ENCODE measurements around the gene ASPSCR1. TPM values are rescaled to one million over a fixed set of nuclear protein-coding genes. Genes with fewer than 3 reads are reported as not detected.
A peak's percentile ranks its signal among the peaks of the same experiment; 100 is the strongest.

ASPSCR1 gene
- total and polyA plus RNA-seq, 2 of the 13 experiments (the other 11 are each of a cell fraction or from before 2014, with no cell fraction given) = 274 to 314 TPM

DNA sequence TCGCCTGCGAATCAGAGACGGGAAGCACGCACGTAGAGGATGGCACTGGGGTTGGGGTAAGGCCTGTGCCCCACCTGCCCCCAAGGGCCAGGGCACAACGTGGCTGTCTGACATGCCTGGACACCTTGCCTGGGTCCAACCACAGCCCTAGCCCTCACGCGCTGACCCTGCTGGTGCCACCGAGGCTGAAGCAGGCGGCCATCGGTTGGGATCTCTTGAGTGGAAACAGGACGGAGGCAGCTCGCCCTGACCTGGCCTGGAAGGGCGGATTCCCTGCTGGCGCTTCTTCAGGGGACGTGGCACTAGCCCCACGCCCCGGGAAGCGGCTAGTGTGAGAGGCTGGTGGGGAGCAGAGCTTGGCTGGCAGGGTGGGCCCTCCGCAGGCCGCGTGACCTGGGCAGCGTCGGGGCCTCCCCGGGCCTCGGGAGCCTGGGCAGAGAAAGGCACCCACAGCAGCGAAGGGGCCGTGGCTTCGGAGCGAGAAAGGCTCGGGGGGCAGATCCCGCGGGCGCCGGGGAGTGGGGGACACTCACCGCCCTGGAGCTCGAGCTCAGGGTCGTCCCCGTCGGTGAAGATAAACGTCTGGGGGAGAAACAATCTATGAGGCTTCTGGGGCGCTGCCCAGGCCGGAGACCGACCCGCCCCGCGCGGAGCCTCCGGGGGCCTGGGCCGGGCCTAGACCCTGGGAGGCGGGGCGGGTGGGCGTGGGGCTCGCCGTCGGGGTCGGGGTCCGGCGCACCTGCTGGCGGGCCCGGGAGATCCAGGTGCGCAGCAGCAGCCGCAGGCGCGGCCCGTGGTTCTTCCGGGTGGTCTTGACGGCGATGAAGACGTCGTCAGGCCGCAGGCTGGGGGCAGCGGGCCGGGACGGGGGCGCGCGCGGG, 73.6 kb downstream of the ASPSCR1 start (continued):
- no peak for TF ChIP-seq ZNF607 (CRISPR knock-in tag; IDR thresholded peaks at IDR 0.05; ENCODE audit: borderline replicate concordance)
- TF ChIP-seq, protein P1, sequence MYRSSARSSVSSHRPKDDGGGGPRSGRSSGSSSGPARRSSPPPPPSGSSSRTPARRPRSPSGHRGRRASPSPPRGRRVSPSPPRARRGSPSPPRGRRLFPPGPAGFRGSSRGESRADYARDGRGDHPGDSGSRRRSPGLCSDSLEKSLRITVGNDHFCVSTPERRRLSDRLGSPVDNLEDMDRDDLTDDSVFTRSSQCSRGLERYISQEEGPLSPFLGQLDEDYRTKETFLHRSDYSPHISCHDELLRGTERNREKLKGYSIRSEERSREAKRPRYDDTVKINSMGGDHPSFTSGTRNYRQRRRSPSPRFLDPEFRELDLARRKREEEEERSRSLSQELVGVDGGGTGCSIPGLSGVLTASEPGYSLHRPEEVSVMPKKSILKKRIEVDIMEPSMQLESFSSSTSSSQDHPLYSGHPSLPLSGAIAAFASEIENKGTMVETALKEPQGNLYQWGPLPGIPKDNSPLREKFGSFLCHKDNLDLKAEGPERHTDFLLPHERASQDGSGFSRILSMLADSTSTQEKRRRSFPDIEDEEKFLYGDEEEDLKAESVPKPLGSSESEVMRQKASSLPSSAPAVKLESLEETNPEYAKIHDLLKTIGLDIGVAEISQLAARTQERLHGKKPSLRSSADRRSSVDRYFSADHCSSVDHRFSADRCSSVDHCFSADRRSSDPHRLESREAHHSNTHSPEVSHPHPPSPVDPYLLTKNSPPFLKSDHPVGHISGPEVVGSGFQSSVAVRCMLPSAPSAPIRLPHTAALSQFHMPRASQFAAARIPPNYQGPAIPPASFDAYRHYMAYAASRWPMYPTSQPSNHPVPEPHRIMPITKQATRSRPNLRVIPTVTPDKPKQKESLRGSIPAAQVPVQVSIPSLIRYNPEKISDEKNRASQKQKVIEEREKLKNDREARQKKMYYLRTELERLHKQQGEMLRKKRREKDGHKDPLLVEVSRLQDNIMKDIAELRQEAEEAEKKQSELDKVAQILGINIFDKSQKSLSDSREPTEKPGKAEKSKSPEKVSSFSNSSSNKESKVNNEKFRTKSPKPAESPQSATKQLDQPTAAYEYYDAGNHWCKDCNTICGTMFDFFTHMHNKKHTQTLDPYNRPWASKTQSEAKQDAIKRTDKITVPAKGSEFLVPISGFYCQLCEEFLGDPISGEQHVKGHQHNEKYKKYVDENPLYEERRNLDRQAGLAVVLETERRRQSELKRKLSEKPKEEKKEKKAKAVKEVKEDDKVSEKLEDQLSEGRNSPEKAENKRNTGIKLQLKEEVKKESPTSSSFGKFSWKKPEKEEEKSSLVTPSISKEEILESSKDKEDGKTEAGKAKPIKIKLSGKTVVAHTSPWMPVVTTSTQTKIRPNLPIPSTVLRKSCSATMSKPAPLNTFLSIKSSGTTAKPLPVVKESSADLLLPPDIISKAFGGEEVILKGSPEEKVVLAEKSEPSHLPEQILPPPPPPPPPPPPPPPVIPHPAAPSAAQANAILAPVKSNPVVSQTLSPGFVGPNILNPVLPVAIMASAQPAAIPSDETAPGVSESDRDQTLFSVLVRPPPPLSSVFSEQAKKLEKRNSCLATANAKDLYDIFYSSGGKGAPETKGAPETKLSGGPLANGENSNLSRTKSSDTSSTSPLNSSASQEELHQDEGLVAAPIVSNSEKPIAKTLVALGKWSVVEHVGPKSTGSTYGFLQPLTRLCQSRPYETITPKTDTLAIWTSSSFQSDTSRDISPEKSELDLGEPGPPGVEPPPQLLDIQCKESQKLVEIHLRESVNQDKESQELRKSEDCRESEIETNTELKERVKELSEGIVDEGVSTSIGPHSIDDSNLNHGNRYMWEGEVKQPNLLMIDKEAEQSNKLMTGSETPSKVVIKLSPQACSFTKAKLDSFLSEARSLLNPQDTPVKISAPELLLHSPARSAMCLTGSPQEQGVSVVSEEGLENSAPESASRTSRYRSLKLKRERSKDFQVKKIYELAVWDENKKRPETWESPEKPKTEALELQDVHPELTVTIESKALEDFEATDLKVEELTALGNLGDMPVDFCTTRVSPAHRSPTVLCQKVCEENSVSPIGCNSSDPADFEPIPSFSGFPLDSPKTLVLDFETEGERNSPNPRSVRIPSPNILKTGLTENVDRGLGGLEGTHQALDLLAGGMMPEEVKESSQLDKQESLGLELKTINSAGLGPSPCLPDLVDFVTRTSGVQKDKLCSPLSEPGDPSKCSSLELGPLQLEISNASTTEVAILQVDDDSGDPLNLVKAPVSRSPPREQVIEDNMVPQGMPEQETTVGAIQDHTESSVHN (CRISPR knock-in tag; IDR thresholded peaks at IDR 0.05) = no peak
- TF ChIP-seq, protein P2, sequence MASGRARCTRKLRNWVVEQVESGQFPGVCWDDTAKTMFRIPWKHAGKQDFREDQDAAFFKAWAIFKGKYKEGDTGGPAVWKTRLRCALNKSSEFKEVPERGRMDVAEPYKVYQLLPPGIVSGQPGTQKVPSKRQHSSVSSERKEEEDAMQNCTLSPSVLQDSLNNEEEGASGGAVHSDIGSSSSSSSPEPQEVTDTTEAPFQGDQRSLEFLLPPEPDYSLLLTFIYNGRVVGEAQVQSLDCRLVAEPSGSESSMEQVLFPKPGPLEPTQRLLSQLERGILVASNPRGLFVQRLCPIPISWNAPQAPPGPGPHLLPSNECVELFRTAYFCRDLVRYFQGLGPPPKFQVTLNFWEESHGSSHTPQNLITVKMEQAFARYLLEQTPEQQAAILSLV (CRISPR knock-in tag; IDR thresholded peaks at IDR 0.05; ENCODE audit: borderline replicate concordance) = peak; percentile 68; the same call in 1 of the 2 replicates
- TF ChIP-seq ZNF317 (CRISPR knock-in tag; IDR thresholded peaks at IDR 0.05) = no peak
- TF ChIP-seq ZNF605 (CRISPR knock-in tag; IDR thresholded peaks at IDR 0.05) = no peak; the same call in 1 of the 2 replicates
- TF ChIP-seq AKAP8 (CRISPR knock-in tag; IDR thresholded peaks at IDR 0.05) = 0 out of 2 replicates have a peak, but pooled peaks have one; percentile 35
- peak; percentile 69 for TF ChIP-seq PHF8 (CRISPR knock-in tag; IDR thresholded peaks at IDR 0.05)
- TF ChIP-seq ZNF550 (CRISPR knock-in tag; IDR thresholded peaks at IDR 0.05; ENCODE audit: borderline replicate concordance) = no peak
- TF ChIP-seq, protein P3, sequence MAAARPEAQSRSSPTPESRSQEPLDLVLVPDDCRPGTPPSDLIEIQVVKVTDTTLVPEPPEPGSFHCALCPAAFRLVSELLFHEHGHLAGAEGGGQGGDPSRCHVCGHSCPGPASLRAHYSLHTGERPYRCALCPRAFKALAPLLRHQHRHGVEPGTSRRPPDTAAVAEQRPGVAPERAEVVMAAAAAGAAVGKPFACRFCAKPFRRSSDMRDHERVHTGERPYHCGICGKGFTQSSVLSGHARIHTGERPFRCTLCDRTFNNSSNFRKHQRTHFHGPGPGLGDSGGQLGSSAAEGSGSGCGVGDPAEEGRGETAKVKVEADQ (CRISPR knock-in tag; IDR thresholded peaks at IDR 0.05; ENCODE audit: borderline replicate concordance) = peak; percentile 64; the same call in 1 of the 2 replicates
- 0 out of 2 replicates have a peak, but pooled peaks have one; percentile 53 for TF ChIP-seq ZFP82 (CRISPR knock-in tag; IDR thresholded peaks at IDR 0.05; ENCODE audit: borderline replicate concordance)
- peak; percentile 34; the same call in 1 of the 2 replicates for TF ChIP-seq POLR2AphosphoS5 (IDR thresholded peaks at IDR 0.05; ENCODE audit: low read depth, low read length)
- TF ChIP-seq KMT2B (CRISPR knock-in tag; IDR thresholded peaks at IDR 0.05) = no peak
- peak; percentile 94 for TF ChIP-seq ZBTB38 (CRISPR knock-in tag; IDR thresholded peaks at IDR 0.05)
- no peak for TF ChIP-seq TOPORS (CRISPR knock-in tag; IDR thresholded peaks at IDR 0.05)
- 0 out of 2 replicates have a peak, but pooled peaks have one; percentile 38 for TF ChIP-seq NFKBIZ (CRISPR knock-in tag; IDR thresholded peaks at IDR 0.05)
- TF ChIP-seq, protein P4, sequence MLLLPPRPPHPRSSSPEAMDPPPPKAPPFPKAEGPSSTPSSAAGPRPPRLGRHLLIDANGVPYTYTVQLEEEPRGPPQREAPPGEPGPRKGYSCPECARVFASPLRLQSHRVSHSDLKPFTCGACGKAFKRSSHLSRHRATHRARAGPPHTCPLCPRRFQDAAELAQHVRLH (CRISPR knock-in tag; IDR thresholded peaks at IDR 0.05; ENCODE audit: borderline replicate concordance, low read depth) = no peak
- no peak for TF ChIP-seq PHF21A (CRISPR knock-in tag; IDR thresholded peaks at IDR 0.05)
- peak; percentile 58 for TF ChIP-seq SPEN (CRISPR knock-in tag; IDR thresholded peaks at IDR 0.05; ENCODE audit: low read depth)
